ENCODE results near the gene CLCNKA. TPM values are rescaled to one million over a fixed set of nuclear protein-coding genes. Genes with fewer than 3 reads are reported as not detected.
A peak's percentile ranks its signal among the peaks of the same experiment; 100 is the strongest.

The CLCNKA gene
- total RNA-seq, 1 donor from 2014 or later: 1.6 TPM

DNA sequence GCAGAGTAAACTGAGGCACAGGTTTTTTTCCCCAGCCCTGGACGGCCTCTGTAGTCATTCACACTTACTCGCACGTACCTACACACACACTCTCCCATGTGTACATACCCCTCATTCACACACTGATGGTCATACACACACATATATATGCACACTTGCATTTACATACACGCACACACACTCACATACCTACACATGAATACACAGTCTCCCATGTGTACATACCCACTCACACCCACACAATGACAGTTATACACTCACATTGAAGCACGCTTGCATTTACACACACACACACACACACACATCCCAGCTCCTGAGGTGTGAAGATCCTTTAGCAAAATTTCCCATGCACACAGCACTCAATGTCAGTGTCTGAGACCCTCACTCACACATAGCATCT is 52.4 kb downstream of the CLCNKA start:
- TF ChIP-seq, protein P1, sequence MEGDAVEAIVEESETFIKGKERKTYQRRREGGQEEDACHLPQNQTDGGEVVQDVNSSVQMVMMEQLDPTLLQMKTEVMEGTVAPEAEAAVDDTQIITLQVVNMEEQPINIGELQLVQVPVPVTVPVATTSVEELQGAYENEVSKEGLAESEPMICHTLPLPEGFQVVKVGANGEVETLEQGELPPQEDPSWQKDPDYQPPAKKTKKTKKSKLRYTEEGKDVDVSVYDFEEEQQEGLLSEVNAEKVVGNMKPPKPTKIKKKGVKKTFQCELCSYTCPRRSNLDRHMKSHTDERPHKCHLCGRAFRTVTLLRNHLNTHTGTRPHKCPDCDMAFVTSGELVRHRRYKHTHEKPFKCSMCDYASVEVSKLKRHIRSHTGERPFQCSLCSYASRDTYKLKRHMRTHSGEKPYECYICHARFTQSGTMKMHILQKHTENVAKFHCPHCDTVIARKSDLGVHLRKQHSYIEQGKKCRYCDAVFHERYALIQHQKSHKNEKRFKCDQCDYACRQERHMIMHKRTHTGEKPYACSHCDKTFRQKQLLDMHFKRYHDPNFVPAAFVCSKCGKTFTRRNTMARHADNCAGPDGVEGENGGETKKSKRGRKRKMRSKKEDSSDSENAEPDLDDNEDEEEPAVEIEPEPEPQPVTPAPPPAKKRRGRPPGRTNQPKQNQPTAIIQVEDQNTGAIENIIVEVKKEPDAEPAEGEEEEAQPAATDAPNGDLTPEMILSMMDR (conservative IDR thresholded peaks at IDR 0.05): no peak
- peaks cover 13% of the 10 kb centered on the region for H3K27me3 Mint-ChIP-seq

DNA sequence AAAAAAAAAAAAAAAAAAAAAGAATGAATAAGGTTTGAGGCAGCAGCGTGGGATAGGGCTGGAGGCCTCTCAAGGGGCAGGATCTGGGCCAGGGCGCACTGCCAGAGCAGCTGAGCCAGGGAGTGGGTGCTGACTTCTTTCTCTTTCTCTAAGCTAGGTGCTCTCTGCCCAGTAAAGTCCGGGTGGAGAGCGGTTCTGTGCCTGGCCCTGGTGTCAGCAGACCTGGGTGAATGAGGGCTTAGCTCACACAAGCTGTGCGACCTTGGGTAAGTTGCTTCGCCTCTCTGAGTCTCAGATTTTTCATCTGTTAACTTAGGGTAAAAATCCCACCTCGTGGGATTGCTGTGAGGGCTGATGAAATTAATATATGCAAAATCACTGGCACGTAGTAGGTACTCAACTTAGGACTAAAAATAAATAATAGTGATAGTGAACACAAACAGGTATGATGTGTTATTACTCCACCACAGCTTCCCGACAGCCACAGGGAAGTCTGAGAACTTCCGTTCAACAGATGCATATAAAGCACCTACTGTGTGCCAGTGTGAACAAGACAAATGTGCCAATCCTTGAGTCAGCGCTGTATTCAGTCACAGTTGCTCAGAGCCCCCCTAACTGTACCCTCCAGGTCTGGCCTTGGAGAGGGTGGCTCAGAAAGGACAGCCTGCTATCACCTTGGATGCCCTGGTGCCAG is 53.6 kb downstream of the CLCNKA start:
- no peaks in the 10 kb centered on the region for H3K9me3 Mint-ChIP-seq
- H3K4me3 Mint-ChIP-seq: no peak overlapping the region
- DNase-seq (ENCODE audit: extremely low spot score, unreplicated experiment): no peak
- H3K27me3 Mint-ChIP-seq: peaks cover 13% of the 10 kb centered on the region
- no peak overlapping the region for H3K27ac Mint-ChIP-seq
- H3K36me3 Mint-ChIP-seq: no peaks in the 10 kb centered on the region
- TF ChIP-seq, protein P1 (conservative IDR thresholded peaks at IDR 0.05): no peak
- peaks cover 26% of the 10 kb centered on the region for H3K4me1 Mint-ChIP-seq (ENCODE audit: unreplicated experiment)

More for the DNA sequence above, 52.4 kb downstream of the CLCNKA start:
- no peak for DNase-seq (ENCODE audit: extremely low spot score, unreplicated experiment)
- Mint-ChIP-seq H3K36me3 (no peaks in the 10 kb centered on the region), H3K4me1 (ENCODE audit: unreplicated experiment) (peaks cover 25% of the 10 kb centered on the region), H3K9me3 (no peaks in the 10 kb centered on the region), H3K4me3 (peak overlapping the region; percentile 87), H3K27ac (peak overlapping the region; percentile 33)

DNA sequence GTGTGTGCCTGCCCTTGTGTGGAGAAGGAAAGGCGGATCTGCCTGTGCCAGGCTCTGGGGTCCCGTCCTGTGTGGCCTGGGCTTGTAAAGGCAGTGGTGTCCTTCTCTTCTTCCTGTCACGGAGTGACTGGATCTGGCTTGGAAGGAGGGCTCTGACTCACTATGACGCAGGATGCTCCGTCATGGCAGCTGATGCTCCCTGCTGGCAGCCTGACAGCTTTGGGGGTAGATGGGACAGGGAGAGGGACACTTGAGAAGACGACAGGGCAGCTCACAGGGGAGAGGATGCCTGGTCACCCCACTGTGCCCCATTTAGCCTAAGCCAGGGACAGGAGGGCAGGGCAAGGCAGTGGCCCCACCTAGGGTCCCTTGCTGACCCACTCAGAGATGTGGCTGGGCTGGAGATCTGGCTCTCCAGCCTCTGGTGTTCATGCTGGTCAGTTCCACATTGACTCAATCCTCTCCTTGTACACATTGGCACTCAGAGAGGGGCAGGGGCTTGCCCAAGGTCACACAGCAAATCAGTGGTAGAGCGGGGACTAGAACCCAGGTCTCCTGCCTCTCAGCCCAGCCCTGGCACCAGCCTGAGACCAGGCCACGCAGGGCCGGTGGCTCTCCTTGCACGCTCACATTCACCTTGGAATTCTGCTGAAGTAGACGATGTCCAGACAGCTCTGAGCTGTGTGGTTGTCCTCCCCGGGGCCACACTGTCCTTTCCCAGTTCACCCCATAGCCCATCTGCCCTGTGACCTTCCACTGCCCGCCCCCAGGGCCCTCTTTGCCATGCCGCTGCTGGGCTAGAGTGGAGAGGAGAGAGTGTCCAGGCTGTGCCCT is 54.4 kb downstream of the CLCNKA start:
- no peaks in the 10 kb centered on the region for H3K9me3 Mint-ChIP-seq

DNA sequence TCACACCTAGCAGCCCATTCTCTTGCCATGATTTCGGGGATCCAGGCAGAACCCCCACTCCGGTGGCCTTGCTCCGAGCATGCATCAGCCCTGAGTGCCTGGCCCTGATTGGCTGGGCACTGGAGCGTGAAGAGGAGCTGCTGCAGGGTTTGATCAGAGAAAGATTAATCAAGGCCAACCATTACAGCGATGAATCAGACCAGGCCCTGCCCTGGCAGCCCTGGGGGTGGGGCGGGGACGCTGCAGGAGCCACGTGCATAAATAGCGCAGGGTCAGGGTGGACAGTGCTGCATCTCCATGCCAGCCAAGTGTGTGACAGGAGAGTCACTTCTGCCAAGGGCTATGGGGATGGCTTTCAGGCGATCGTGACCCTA is 55.0 kb downstream of the CLCNKA start:
- TF ChIP-seq, protein P1 (conservative IDR thresholded peaks at IDR 0.05): no peak
- Mint-ChIP-seq H3K4me3 (no peak overlapping the region), H3K27ac (no peak overlapping the region), H3K4me1 (ENCODE audit: unreplicated experiment) (peaks cover 28% of the 10 kb centered on the region), H3K36me3 (no peaks in the 10 kb centered on the region), H3K9me3 (no peaks in the 10 kb centered on the region), H3K27me3 (peaks cover 13% of the 10 kb centered on the region)
- DNase-seq (ENCODE audit: extremely low spot score, unreplicated experiment): no peak

More for the DNA sequence above, 54.4 kb downstream of the CLCNKA start:
- H3K27ac Mint-ChIP-seq: no peak overlapping the region
- DNase-seq (ENCODE audit: extremely low spot score, unreplicated experiment): no peak
- TF ChIP-seq, protein P1 (conservative IDR thresholded peaks at IDR 0.05): no peak
- no peaks in the 10 kb centered on the region for H3K36me3 Mint-ChIP-seq
- H3K4me3 Mint-ChIP-seq: no peak overlapping the region
- H3K27me3 Mint-ChIP-seq: peaks cover 13% of the 10 kb centered on the region
- peaks cover 28% of the 10 kb centered on the region for H3K4me1 Mint-ChIP-seq (ENCODE audit: unreplicated experiment)

- no peak for DNase-seq (ENCODE audit: extremely low spot score, unreplicated experiment)
- no peaks in the 10 kb centered on the region for H3K9me3 Mint-ChIP-seq
Measured at GRCh38 chr1:16077406-16078245, 55.8 kb downstream of the CLCNKA start.

More at GRCh38 chr1:16077406-16078245, 55.8 kb downstream of the CLCNKA start:
- Mint-ChIP-seq H3K4me1 (ENCODE audit: unreplicated experiment) (peaks cover 28% of the 10 kb centered on the region), H3K27ac (no peak overlapping the region), H3K4me3 (no peak overlapping the region), H3K36me3 (no peaks in the 10 kb centered on the region), H3K27me3 (peaks cover 10% of the 10 kb centered on the region)
- TF ChIP-seq, protein P1 (conservative IDR thresholded peaks at IDR 0.05): no peak
